ENCODE results near the gene GFRA1.

GFRA1 gene

DNA sequence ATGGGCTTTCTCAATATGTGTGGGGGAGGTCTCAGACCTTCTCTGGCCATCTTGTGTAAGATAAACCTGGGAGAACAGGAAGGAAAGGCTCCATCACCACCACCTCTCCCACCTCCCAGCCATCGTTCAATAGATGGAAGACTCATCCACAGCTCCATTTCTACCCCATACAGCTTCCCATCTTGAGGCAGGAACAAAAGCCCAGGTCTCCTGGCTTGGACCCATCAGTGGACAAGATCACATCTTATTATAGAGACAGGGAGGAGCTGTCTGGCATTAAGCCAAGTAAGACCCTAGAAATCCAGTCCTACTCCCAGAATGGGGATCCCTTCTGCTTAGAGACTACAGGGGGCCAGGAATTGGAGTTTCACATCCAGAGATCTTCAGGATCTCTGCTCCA is 150.3 kb downstream of the GFRA1 start:
- no peak for DNase-seq (ENCODE audit: low spot score)

DNA sequence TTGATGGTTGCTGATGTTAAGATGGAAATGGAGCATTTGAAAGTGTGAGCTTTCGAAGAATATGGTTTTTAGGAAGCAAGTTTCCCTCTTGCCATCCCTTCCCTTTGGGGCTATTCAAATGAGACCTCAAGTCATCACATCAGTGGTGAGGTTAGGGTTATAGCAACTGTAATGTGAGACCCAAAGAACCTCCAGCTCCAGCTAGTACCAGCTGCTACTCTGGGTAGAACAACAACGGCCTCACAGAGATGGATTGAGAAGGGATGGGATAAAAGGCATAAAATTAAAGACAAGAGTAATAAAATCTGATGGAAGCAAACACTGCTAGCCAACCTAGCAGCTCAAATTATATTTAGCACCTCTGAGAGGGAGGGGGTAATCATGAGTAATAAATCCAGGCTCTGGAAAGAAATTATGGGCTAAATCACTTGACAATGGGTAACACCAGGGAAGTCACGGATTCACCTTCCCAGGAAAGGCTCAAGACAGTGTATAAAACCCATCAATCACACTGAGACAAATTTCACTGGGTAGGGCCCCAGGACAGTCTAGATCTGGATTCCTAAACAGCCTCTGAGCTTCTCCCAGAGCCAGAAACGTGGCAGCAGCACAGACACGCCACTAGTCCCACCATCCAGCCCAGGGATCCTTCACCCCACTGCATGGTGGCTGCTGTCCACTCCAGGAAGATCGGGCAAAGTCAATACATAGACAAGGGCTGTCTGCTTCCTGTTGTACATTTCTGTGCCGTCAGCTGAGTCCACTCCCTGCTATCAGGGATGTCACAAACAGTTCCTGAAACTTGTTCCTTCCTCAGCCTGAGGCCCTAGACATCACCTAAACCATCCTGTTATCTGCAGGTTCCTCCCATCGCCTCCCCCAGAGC is 151.1 kb downstream of the GFRA1 start:
- no peak for DNase-seq (ENCODE audit: low spot score)

DNA sequence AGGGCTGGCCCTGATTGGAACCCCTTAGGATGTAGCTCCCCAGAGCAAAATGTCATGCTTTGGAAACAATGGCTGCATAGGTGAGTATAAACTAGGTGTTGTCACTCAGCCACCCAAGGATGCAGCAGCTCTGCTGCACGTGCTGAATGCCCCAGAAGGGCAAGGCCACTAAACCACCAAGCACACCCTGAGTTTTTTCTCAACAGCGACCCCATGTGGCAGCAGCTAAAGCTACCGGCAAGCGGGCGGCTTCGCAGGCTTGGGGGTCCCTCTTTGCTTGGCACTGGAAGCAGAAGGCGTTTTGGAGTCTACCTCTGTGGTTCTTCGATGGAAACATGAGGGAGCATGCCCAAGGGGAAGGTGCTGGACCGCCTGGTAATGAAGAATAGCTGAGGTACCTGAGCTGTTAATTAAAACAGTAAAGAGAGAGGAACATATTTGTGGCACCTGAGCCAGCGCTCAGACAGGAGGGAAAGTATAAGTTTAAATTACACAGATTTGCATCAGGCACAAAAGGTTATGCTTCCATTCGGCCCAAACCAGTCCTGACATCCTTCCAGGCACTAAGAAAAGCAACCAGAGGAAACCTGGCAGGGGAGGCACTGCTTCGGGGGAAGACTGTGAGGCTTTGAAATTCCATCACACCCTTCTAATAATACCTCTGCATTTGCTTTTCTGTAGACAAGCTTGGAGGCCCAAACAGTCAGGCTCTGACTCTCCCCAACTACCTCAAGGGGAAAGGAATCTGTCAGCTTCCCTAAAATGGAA is 152.1 kb downstream of the GFRA1 start:
- DNase-seq (ENCODE audit: low spot score) = no peak

DNA sequence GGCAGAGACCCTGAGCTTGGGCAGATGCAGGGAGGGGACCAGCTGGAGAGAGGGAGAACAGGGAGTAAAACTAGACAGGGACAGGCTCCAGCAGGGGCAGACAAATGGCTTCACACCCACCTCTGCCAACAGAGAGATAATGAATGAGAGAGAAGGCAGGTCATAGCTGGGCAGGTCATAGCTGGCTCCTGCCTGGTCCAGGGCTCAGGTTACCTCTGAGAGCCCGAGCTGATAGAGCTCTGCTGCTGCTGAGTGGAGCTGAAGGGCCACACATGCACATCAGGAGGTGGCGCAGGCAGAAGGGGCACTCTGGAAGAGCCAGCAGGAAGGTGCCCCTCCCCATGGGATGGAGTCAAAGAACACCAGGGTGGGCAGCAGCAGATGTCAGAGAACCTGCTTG is 154.2 kb downstream of the GFRA1 start:
- DNase-seq (ENCODE audit: low spot score) = no peak

DNA sequence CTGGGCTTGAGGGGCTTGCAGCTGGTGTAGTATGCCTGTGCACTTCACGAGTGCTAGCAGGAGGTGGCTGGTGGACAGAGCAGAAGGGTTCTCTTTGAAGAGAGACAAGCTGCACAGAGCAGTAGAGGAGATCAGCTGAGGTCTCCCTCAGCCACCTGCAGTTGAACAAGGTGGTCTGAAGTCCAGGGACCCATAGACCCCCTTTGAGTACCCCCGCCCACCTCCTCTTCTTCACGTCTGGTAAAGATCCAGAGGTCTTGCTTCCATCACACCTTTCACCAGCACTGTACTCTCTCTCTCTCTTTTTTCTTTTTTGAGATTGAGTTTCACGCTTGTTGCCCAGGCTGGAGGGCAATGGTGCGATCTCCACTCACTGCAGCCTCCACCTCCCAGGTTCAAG is 157.2 kb downstream of the GFRA1 start:
- no peak for DNase-seq (ENCODE audit: low spot score)

DNA sequence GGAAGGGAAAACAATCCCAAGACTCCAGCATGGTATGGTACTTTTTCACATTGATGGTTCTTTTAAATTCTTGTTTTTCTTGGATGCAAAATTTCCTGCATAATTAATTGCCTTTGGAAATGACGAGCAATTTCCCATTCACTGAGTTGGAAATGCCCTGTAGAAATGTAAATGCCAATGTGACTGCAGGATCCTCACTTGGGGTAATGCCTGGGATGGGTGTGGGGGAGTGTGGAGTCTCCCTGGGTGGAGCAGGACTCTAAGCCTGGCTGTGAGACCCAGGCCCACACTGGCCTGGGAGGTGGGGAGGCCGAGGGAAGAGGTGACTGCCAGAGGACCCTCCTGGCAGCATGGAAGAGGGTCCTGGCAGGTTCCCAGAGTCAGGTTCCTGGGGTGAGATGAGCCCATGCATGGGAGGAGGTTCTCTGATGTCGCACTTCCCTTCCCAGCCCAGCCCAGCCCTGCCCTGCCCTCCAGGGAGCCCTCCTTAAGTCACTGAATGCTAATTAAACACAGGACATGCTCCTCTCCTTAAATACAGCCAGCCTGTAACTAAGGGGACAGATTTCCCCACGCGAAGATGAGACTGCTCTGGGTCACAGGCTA is 157.9 kb downstream of the GFRA1 start:
- no peak for DNase-seq (ENCODE audit: low spot score)

DNA sequence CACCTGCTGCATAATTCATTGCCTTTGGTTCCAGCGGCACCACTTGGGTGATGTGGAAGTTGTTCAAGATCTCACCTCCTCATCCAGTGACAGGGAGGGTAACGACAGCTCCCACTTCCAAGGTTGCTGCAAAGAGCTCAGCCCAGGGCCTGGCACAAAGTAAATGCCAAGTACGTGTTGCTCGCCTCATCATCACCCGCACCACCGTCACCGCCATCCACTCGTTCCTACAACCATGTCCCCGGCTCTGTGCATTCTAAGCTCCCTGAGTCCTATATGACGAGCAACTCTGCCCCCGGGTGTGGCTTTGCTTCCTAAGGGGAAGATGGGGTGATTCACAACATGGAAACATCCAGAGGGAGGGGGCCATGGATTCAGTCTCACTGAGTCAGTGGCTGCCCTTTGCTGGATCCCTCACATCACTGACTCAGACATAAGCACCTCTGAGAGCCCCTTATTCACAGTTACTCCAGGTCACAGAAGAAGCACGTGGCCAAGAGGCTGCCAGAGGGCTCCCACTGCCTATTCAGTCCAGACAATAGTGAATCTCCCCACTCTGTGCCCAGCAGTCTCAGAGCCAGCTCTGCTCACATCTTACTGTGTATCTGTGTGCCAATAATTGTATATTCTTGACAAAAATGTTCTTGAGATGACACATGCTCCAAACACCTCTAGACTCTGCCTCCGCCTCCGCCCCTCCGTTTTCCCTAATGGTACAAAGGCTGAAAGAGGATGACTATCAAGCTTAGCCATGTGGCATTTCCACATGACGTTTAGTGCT is 159.1 kb downstream of the GFRA1 start:
- no peak for DNase-seq (ENCODE audit: low spot score)

DNA sequence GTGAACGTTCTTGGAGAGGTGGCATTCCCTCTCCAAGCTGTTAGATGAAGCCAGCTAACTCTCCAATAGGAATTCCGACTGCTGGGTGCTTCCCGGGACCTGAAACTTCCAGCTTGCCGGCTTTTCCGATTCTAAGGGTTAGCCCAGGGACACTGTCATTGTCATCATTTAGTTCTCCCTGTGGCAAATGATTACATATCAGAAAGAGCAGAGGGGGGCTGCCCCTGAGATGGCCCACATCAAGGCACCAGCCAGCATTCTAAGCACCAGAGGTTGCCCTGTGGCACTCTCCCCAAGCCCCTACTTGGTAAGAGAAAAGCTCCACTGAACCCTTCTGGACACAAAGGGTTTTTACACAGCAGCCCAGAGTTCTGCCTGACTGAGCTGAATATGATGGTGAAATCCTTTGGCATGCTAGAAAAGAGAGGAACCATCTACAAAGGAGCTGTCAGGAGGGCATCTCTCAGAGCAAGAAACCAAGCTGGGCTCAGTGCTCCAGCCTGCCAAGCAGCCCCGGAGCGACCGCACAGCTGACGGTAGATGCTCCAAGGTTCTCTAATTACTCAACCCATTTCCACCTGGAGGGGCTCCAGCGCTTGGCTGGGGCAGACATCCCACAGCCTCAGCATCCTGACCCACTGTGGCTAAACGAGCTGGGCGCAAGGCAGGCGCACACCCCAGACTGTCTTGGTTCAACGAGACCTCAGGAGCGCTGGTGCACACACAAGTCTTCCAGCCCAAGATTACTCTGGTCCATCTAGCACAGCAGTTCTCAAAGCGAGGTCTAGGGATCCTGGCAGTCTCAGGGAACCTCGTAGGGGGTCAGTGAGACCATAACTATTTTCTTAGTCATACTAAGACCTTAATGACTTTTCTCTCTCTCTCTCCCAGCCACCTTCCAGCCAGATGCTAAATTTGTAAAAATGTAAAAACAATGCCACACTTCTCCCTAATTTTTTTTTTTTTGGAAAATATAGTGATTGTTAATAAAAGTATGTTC is 160.5 kb downstream of the GFRA1 start:
- DNase-seq (ENCODE audit: low spot score) = no peak

DNA sequence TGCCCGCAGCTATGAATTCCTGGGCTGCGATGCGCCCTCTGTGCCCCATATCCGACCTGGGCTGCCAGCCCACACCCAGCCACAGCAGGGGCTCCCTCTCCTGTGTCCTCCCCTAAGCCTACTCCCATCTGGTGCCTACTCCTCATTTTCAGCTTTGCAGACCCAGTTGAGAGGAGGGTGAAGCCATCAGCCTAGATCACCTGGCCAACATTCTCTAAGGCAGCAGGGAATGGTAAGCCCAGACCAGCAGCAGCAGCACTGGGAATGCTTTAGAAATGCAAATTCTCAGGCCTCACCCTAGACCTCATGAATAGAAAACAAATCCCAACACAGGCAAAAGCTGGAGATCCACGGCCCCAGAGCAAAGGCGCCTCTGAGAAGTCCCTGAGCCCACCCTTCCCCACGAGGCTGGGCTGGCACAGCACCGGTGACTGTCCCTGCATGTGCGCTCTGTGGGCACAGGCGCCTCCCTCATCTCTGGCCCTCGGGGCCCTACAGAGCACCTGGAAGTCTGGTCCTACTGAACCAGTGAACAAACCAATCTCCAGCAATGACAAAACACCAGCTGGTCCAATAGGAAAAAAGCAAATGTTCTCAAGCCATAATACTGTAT is 161.4 kb downstream of the GFRA1 start:
- no peak for DNase-seq (ENCODE audit: low spot score)

DNA sequence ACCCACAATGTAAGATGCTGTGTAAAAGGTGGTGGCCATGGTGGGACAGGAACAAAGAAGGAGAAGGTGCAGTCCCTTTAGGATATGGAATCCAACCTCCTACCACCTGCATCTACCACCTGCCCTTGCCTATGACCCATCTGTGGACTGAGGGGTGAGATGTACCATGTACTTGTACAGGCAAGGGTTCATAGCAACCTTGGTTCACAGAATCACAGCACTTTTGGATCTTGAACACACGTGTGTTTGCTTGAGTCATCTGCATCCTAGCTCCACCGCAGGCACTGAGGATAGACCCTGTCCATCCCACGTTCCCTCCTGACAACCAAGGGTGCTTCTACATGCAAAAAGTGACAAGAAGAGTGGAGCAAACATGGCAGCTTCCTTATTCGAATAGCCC is 162.3 kb downstream of the GFRA1 start:
- no peak for DNase-seq (ENCODE audit: low spot score)

DNA sequence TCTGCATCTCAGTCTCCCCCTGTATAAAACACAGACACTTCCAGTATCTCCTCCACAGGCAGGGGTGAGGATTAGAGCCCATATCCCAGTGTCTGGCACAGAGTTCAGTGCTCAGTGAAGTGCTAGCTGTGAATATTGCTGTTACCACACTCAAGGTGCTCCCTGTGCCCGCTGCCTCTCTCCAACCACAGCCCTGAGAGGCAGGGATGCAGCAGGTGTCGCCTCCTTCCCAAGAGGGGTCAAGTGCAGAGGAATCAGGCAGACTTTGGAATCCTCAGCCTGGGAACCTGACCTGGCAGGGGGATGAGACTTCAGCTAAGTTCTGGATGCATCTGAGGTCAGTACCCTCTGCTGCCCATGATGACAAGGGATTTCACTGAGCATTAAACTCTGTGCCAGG is 163.1 kb downstream of the GFRA1 start:
- no peak for DNase-seq (ENCODE audit: low spot score)

DNA sequence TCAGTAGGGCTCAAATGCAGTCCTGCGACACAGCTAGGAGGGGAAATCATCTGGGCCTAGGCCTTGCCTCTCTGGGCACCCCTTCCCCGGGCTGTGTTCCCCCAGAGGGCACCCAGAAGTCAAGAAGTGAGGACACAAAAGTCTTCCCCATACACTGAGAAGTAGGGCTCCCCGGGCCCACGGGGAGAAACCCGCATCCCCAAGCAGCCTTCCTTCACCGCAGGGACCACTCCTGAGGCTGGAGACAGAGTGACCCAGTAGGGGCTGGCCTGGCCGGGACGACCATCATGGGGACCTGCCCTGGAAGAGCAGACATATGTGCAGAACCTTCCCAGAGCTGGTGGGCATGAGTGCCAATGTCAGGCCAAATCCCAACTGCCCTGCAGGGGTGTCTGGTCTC is 163.5 kb downstream of the GFRA1 start:
- DNase-seq (ENCODE audit: low spot score) = no peak

DNA sequence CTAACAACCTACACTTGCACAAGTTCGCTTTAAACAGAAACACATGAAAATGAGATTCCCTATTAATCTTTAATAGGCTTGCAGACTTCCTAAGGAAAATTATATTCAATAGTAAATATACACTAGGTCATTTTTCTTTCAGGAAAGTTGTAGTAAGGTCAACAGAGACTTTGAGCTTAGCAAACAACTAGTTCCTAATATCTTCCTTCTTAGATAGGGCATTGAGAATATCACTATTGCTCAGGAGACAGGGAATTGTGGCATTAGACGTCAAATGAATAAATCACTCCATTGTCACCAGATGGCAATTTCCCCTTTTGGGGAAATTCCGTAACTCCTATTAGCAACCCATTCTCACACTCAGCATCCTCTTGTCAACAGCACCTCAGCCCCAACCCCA is 164.9 kb downstream of the GFRA1 start:
- DNase-seq (ENCODE audit: low spot score) = no peak

DNA sequence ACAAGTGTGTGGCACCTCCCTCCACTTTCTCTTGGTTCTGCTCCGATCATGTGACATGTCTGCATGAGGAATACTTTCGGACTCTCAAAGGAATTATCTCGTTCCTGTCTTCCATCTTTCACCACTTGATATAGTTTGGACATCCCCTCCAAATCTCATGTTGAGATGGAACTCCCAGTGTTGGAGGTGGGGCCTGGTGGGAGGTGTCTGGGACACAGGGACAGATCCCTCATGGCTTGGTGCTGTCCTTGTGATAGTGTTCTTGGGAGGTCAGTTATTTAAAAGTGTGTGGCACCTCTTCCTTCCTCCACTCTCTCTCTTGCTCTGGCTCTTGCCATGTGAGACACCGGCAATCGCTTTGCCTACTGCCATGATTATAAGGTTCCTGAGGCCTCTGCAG is 166.4 kb downstream of the GFRA1 start:
- DNase-seq (ENCODE audit: low spot score) = no peak

DNA sequence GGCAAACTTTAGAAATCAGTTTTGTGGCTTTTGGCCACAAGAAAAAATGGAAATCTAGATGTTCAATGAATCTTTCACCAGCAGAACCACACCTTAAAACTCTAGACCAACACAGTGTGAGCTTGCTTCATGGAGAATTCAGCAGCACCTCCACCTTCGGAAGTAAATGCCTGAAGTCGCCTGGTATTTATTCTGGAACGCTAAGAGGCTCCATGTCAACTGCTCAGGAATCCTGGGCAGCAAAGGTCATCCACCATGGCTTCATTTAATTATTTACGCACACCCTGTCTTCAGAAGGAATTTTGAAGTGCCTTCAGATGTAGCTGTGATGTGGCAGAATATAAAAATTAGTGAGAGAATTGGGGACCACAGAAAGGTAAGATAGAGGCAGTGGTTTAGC is 167.7 kb downstream of the GFRA1 start:
- no peak for DNase-seq (ENCODE audit: low spot score)

DNA sequence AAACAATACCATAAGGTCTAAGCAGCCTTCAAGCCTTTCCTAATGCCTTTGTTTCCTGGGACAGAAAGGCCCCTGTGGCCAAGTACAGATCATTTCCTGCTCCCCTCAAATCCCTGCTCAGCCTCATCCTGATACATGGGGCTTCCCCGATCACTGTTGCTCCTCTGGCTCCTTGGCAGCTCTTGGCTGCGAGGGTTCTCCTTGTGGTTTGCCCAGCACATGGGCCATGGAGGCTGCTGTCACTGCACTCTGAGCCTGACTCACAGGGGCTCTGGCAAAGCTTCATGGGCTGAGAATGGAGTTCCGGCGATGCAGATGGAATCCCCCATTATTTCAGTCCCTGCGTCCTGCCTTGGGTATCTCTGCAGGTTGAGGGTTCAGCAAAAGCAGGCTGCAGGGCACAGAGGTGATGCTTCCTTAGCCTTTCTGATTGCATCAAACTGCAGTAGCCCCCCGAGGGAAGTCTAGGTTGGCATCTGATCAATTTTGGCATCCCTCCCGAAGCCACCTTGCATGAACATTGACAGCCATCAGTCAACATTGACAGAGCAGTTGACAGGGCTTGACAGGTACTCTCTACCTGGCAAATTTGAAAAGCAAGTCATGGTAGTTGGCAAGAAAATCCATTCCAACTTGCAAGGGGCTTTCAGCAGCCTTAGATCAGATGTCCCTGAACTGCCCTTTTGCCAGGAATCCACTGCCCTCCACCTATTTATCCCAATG is 168.6 kb downstream of the GFRA1 start:
- DNase-seq (ENCODE audit: low spot score) = no peak

DNA sequence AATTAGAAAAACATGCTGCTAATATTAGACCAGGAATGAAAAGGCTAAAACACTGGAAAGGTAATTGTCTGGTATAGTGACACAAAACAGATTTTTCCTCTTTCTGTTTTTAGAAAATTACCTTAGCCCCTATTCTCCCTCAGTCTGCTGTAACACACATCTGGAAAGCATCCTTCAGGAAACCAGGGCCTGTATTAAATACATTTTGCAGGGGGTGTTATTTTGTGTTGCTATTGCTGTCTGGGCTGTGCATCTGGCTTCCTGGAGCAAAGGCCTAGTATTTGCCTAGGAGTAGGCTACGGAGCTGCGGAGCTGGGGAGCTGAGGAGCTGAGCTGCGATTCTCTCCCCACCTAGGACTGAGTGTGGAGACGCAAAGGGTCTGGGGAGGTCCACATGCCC is 169.3 kb downstream of the GFRA1 start:
- DNase-seq (ENCODE audit: low spot score) = no peak

DNA sequence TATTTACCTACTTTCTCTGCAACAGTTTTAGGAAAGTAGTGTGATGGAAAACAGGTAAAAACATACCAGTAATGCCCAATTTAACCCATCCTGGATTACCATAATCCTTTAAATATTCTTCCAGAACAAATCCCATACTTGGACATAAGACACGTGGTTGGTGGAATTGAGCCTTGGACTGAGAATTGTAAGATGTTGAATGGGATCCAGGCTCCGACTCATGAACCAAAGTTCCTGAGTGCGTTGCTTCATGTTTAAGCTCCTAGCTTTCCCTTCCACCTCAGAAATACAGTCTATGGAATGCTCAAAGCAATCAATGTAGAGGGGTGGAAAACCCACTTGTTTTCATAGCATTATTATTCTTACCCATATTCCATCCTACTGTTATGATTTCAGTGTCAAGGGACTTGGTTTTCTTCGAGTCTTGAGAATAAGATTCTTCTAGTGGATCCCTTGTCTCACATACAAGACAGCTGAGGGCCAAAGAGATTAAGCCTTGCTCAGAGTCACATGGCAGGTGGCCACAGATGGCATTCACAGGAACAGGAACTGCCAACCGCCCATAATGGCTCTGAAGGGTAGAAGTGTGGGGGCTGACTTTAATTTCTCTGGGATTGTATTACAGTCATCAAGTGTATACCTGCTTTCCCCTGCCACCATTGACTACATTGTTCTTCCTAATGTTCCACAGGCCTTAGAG is 171.2 kb downstream of the GFRA1 start:
- DNase-seq (ENCODE audit: low spot score) = no peak

DNA sequence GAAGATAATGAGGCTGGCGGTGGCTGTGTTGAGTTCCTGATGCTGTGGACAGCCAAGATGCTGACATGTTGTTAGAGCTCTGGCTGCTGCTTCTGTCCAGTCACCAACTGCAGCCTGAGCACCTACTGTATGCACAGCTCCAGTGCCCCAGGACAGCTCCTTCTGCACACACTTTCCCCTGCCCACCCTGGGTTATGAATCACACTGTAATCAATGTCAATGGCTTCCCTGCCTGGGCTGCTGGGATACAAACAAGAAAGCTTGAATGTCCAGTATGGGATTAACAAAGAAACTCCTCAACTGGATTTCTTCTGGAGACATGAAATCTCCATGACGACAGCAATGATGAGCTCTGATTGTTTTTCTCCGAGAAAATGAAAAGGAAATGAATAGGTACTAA is 172.0 kb downstream of the GFRA1 start:
- DNase-seq (ENCODE audit: low spot score) = no peak
